Suprapubic skin (tissue), 4 donors: ENCODE results near the gene PRR16. TPM values are rescaled to one million over a fixed set of nuclear protein-coding genes. Genes with fewer than 3 reads are reported as not detected.
"Not testable (repeated sequence)": the region's sequence is repeated elsewhere in the genome, so short reads cannot be mapped to it uniquely, and the experiment has no call there.

Experiments
- DNase-seq, 2 donors: peaks; one replicate each; pipeline ENCODE4 v3.0.0-alpha.2; 2019; ENCODE audit warnings: low spot score in 2 of 2
- H3K27ac ChIP-seq: fragments of 200-600 bp; sonication (generic); one replicate; pipeline ENCODE4 v1.5.1; 2019
- H3K27me3 ChIP-seq: fragments of 200-600 bp; sonication (generic); one replicate; pipeline ENCODE4 v1.5.1; 2019
- H3K36me3 ChIP-seq: fragments of 200-600 bp; sonication (generic); one replicate; pipeline ENCODE4 v1.5.1; 2019
- H3K4me1 ChIP-seq: fragments of 200-600 bp; sonication (generic); one replicate; pipeline ENCODE4 v1.5.1; 2019
- H3K4me3 ChIP-seq: fragments of 200-600 bp; sonication (generic); one replicate; pipeline ENCODE4 v1.5.1; 2019; ENCODE audit warnings: mild to moderate bottlenecking
- H3K9me3 ChIP-seq: fragments of 200-600 bp; sonication (generic); one replicate; pipeline ENCODE4 v1.5.1; 2019
- CTCF ChIP-seq, 2 donors: fragments of 200-600 bp in 1 of 2; fragments of 450-650 bp in 1 of 2; sonication (generic) in 1 of 2; IDR thresholded peaks; one replicate each; pipeline ENCODE4 v1.5.1; 2016 to 2019; ENCODE audit warnings: antibody characterized with exemption in 2 of 2, mild to moderate bottlenecking in 1 of 2, moderate library complexity in 1 of 2
- EP300 ChIP-seq: sonication (generic); formaldehyde crosslinking; IDR thresholded peaks from one replicate; pipeline ENCODE4 v1.6.1; 2017; ENCODE audit warnings: antibody characterized with exemption
- POLR2A ChIP-seq, 2 donors: fragments of 450-650 bp; IDR thresholded peaks; one replicate each; pipeline ENCODE4 v1.6.1; 2017; ENCODE audit warnings: antibody characterized with exemption in 2 of 2, mild to moderate bottlenecking in 2 of 2, moderate library complexity in 2 of 2
- POLR2AphosphoS5 ChIP-seq, 3 donors: sonication (generic); formaldehyde crosslinking; IDR thresholded peaks; one replicate each; pipeline ENCODE4 v1.6.1; 2017; ENCODE audit warnings: antibody characterized with exemption in 3 of 3
- WGBS: methylation state at CpG from one replicate; pipeline ENCODE4 v1.1.5; 2018; 5-methylcytosine and 5-hydroxymethylcytosine counted together
- total RNA-seq, 4 donors: library from RNA; depleted of rRNA; stranded (reverse); fragments of >200 nt; gene quantifications; one replicate each; pipeline ENCODE4 v1.1.0, GENCODE V29; 2016

The PRR16 gene
- total RNA-seq: 1 to 10 TPM in 2 of 4 donors, under 1 TPM in 2; 0.76 to 1.4 (median 1.0) TPM

DNA sequence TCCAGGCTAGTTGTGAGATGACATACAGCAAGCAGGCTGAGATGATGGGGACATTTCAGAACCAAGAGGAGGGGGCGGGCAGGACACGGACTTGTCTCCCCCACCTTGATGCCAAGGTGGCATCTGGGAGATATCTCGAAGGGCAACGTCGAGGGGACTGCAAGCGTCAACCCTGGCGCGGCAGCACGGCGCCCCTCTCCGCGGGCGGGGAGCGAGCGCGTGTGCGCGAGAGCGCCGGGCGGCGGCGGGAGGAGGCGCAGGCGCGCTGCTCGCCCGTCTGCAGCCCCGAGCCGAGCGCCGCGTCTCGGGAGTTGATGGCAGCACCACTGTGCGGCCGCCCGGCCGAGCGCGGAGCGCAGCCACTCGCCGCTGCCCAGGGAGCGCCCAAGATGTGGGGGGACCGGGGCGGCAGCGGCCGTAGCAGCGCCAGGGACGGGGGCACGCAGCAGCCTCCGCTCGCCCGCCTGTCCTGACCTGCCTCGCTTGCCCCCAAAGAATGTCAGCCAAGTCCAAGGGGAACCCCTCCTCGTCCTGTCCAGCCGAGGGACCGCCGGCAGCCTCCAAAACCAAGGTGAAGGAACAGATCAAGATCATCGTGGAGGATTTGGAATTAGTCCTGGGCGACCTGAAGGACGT, at the start of gene PRR16:
TSS of gene PRR16 (plus strand) at position 310 of the 636 bp plus-strand sequence.
- WGBS: 0% methylated on average over 8 of the region's 62 CpGs
- Histone ChIP-seq H3K36me3 (no peaks in the 10 kb centered on the region), H3K27ac (peak within 1 kb of the TSS; percentile 59), H3K4me1 (peaks cover 27% of the 10 kb centered on the region), H3K9me3 (no peaks in the 10 kb centered on the region), H3K4me3 (peak within 1 kb of the TSS; percentile 64), H3K27me3 (peaks cover 23% of the 10 kb centered on the region)
- TF ChIP-seq CTCF (IDR thresholded peaks at IDR 0.05) (peak in 1 of 2 donors; percentile 36), EP300 (no peak), POLR2A (IDR thresholded peaks at IDR 0.05) (no peak)
- DNase-seq: peak; percentile 67 to 78

DNA sequence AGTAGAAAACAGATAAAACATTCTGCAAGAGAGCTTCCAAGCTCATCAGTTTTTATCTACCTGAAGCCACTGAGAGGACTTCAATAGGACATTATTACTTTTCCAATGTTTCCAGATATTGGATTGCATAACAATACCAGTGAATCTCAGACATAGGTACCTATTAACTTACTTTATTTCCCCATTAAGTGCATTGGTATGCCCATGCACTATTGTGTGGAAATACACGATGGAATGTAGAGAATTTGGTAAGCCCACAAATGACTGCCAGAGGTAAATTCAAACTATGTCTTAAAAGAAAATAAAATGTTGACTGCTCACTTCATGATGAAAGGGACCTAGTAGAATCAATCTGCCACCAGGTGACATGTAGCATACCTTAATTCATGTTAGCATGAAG, 48.1 kb upstream of the PRR16 start:
- Histone ChIP-seq H3K4me1 (no peaks in the 10 kb centered on the region), H3K27me3 (no peaks in the 10 kb centered on the region), H3K27ac (no peak overlapping the region), H3K4me3 (no peak overlapping the region), H3K36me3 (no peaks in the 10 kb centered on the region), H3K9me3 (no peaks in the 10 kb centered on the region)
- no peak for DNase-seq
- TF ChIP-seq POLR2AphosphoS5 (IDR thresholded peaks at IDR 0.05): no peak
- TF ChIP-seq POLR2A (IDR thresholded peaks at IDR 0.05): no peak
- no peak for TF ChIP-seq CTCF (IDR thresholded peaks at IDR 0.05)
- TF ChIP-seq EP300: no peak
- 72% methylated on average over 1 of the region's 1 CpG for WGBS

DNA sequence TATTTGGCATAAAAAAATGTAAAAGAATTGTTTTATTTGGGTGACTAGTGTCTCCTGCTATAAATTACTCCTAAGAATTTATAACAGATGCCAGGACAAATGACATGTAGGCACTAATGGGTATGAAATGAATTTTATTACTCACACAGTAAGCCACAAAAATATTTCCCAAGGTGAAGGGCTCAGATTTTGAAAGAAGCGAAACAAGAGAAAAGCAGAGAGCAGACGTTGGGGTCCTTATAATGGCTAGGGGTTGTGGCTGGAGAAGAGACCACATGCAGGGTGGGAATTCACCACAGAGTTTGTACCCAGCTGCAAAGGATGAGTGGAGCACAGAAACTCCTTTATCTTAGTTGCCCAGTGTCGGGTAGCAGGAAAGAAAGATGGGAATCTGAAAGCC, 45.0 kb upstream of the PRR16 start:
- H3K4me3 ChIP-seq: no peak overlapping the region
- DNase-seq: no peak
- H3K4me1 ChIP-seq: no peaks in the 10 kb centered on the region
- no peaks in the 10 kb centered on the region for H3K36me3 ChIP-seq
- H3K27me3 ChIP-seq: no peaks in the 10 kb centered on the region
- TF ChIP-seq CTCF (IDR thresholded peaks at IDR 0.05) (no peak), POLR2AphosphoS5 (IDR thresholded peaks at IDR 0.05) (no peak)
- H3K9me3 ChIP-seq: no peaks in the 10 kb centered on the region
- no peak overlapping the region for H3K27ac ChIP-seq
- 76% methylated on average over 3 of the region's 3 CpGs for WGBS

DNA sequence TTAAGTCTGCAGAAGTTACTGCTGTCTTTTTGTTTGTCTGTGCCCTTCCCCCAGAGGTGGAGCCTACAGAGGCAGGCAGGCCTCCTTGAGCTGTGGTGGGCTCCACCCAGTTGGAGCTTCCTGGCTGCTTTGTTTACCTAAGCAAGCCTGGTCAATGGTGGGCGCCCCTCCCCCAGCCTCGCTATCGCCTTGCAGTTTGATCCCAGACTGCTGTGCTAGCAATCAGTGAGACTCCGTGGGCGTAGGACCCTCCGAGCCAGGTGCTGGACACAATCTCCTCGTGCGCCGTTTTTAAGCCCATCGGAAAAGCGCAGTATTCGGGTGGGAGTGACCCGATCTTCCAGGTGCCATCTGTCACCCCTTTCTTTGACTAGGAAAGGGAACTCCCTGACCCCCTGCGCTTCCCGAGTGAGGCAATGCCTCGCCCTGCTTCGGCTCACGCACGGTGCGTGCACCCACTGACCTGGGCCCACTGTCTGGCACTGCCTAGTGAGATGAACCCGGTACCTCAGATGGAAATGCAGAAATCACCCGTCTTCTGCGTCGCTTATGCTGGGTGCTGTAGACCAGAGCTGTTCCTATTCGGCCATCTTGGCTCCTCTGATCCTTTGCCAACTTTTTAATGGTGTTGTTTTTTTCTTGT, 37.3 kb upstream of the PRR16 start:
- H3K9me3 ChIP-seq, DNase-seq, H3K4me3 ChIP-seq, H3K27ac ChIP-seq, H3K27me3 ChIP-seq, H3K36me3 ChIP-seq, H3K4me1 ChIP-seq: not testable (repeated sequence)
- WGBS: 93% methylated on average over 25 of the region's 25 CpGs

GRCh38 chr5:120430572-120430971, 33.5 kb upstream of the PRR16 start:
- TF ChIP-seq EP300: no peak
- TF ChIP-seq POLR2AphosphoS5 (IDR thresholded peaks at IDR 0.05): no peak
- no peak for TF ChIP-seq POLR2A (IDR thresholded peaks at IDR 0.05)
- no peak for TF ChIP-seq CTCF (IDR thresholded peaks at IDR 0.05)
- Histone ChIP-seq H3K27ac (no peak overlapping the region), H3K4me3 (no peak overlapping the region), H3K4me1 (no peaks in the 10 kb centered on the region), H3K36me3 (no peaks in the 10 kb centered on the region), H3K27me3 (no peaks in the 10 kb centered on the region), H3K9me3 (no peaks in the 10 kb centered on the region)
- no peak for DNase-seq

DNA sequence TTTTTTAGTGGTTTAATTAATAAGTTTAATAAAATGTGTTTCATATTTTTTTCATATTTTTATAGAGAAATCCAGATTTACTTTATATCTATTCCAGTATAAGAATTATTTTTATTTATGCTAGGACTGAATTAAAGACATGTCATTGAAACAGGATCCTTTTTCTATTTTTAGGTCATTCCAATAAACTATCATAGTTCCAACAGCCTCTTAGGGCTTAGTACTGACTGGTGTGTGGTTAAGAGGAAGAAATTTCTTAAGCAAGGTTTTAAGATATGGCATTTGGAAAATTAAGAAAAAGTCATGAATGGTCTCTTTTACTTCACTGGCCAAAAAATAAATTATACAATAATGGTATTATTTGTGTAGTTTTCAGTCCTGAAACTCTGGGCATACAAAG, 31.2 kb upstream of the PRR16 start:
- TF ChIP-seq POLR2A (IDR thresholded peaks at IDR 0.05) (no peak), EP300 (no peak), CTCF (IDR thresholded peaks at IDR 0.05) (no peak)
- no peak overlapping the region for H3K27ac ChIP-seq
- H3K9me3 ChIP-seq: no peaks in the 10 kb centered on the region

More for the DNA sequence above, 31.2 kb upstream of the PRR16 start:
- Histone ChIP-seq H3K4me3 (no peak overlapping the region), H3K36me3 (no peaks in the 10 kb centered on the region), H3K4me1 (no peaks in the 10 kb centered on the region), H3K27me3 (no peaks in the 10 kb centered on the region)
- DNase-seq: no peak
